ENCODE measurements around the gene LYZ. TPM values are rescaled to one million over a fixed set of nuclear protein-coding genes. Genes with fewer than 3 reads are reported as not detected.

Gene LYZ
- total RNA-seq, 1 donor, result 8.3 TPM

DNA sequence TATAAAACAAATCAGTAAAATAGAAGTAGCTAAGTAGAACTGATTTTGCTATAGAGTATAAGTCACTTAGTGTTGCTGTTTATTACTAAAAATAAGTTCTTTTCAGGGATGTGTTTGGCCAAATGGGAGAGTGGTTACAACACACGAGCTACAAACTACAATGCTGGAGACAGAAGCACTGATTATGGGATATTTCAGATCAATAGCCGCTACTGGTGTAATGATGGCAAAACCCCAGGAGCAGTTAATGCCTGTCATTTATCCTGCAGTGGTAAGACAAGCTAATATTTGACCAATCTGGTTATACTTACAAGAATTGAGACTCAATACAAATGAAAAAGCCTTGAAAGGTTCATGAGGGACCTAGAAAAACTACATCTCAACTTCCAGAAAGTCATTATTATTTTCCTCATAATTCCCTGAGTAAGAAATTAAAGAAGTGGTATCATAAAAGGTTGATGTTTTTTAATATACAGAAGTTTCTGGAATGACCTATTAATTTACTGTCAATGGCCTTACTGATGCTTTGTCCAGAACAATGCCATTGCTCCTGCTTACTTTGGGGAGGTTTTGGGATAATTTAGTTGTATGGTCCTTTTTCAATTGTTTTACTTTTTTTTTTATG lies 1.9 kb downstream of the LYZ start:
- Histone ChIP-seq H3K4me1 (ENCODE audit: insufficient read depth, low read length) (no peaks in the 10 kb centered on the region), H2AFZ (ENCODE audit: low read length) (no peak overlapping the region), H3K4me2 (ENCODE audit: insufficient read depth, low read length) (no peak overlapping the region), H3K4me3 (ENCODE audit: insufficient read depth, low read length) (no peak overlapping the region), H3K27me3 (ENCODE audit: insufficient read depth, low read length) (peaks cover 10% of the 10 kb centered on the region), H3K79me2 (ENCODE audit: insufficient read depth, low read length) (no peaks in the 10 kb centered on the region), H3K27ac (ENCODE audit: low read depth, low read length) (no peak overlapping the region), H4K20me1 (ENCODE audit: insufficient read depth, low read length) (no peaks in the 10 kb centered on the region), H3K9me3 (ENCODE audit: low read depth, low read length) (no peaks in the 10 kb centered on the region), H3K36me3 (ENCODE audit: insufficient read depth, low read length) (no peaks in the 10 kb centered on the region)
- no peak for TF ChIP-seq CTCF (IDR thresholded peaks at IDR 0.05; ENCODE audit: extremely low read depth, low read depth, low read length)
- no peak for DNase-seq (ENCODE audit: insufficient read length, low spot score, missing footprints)

DNA sequence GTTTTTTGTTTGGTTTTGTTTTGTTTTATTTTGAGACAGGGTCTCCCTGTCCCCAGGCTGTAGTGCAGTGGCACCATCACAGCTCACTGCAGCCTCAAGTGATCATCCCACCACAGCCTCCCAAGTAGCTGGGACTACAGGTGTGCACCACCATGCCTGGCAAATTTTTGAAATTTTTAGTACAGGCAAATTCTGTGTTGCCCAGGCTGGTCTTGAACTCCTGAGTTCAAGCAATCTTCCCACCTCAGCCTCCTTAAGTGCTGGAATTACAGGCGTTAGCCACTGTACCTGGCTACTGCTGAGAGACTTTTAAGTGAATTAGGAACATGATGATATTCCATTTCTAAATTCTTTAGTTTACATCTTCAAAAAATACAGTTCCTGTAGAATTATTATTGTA lies 2.6 kb downstream of the LYZ start:
- no peak for TF ChIP-seq CTCF (IDR thresholded peaks at IDR 0.05; ENCODE audit: extremely low read depth, low read depth, low read length)
- no peaks in the 10 kb centered on the region for H4K20me1 ChIP-seq (ENCODE audit: insufficient read depth, low read length)
- no peak for DNase-seq (ENCODE audit: insufficient read length, low spot score, missing footprints)
- H3K27ac ChIP-seq (ENCODE audit: low read depth, low read length), result no peak overlapping the region
- no peak overlapping the region for H2AFZ ChIP-seq (ENCODE audit: low read length)
- H3K27me3 ChIP-seq (ENCODE audit: insufficient read depth, low read length), result peaks cover 10% of the 10 kb centered on the region
- H3K79me2 ChIP-seq (ENCODE audit: insufficient read depth, low read length), result no peaks in the 10 kb centered on the region
- H3K4me2 ChIP-seq (ENCODE audit: insufficient read depth, low read length), result no peak overlapping the region
- H3K4me1 ChIP-seq (ENCODE audit: insufficient read depth, low read length), result no peaks in the 10 kb centered on the region
- H3K4me3 ChIP-seq (ENCODE audit: insufficient read depth, low read length), result no peak overlapping the region
- no peaks in the 10 kb centered on the region for H3K9me3 ChIP-seq (ENCODE audit: low read depth, low read length)
- no peaks in the 10 kb centered on the region for H3K36me3 ChIP-seq (ENCODE audit: insufficient read depth, low read length)

- DNase-seq (ENCODE audit: insufficient read length, low spot score, missing footprints), result no peak
- H3K4me1 ChIP-seq (ENCODE audit: insufficient read depth, low read length), result no peaks in the 10 kb centered on the region
- no peaks in the 10 kb centered on the region for H3K9me3 ChIP-seq (ENCODE audit: low read depth, low read length)
- H4K20me1 ChIP-seq (ENCODE audit: insufficient read depth, low read length), result no peaks in the 10 kb centered on the region
- TF ChIP-seq CTCF (IDR thresholded peaks at IDR 0.05; ENCODE audit: extremely low read depth, low read depth, low read length), result no peak
- H2AFZ ChIP-seq (ENCODE audit: low read length), result no peak overlapping the region
- H3K27ac ChIP-seq (ENCODE audit: low read depth, low read length), result no peak overlapping the region
- no peaks in the 10 kb centered on the region for H3K79me2 ChIP-seq (ENCODE audit: insufficient read depth, low read length)
- H3K27me3 ChIP-seq (ENCODE audit: insufficient read depth, low read length), result peaks cover 10% of the 10 kb centered on the region
- no peak overlapping the region for H3K4me3 ChIP-seq (ENCODE audit: insufficient read depth, low read length)
- H3K36me3 ChIP-seq (ENCODE audit: insufficient read depth, low read length), result no peaks in the 10 kb centered on the region
- H3K4me2 ChIP-seq (ENCODE audit: insufficient read depth, low read length), result no peak overlapping the region
Observed at GRCh38 chr12:69351462-69352236, 3.5 kb downstream of the LYZ start.

DNA sequence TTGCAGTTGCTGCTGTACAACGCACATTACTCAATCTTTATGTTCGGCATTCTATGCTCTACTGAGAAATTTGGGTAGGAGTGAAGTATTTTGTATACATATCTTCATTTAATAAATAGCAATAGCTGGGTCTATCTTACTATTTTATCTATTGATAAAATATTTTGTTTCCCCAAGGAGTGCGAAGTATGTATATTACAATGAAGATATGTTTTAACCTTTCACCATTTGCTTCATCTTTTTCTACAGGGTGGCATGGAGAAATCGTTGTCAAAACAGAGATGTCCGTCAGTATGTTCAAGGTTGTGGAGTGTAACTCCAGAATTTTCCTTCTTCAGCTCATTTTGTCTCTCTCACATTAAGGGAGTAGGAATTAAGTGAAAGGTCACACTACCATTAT lies 4.7 kb downstream of the LYZ start:
- H3K27me3 ChIP-seq (ENCODE audit: insufficient read depth, low read length), result peaks cover 10% of the 10 kb centered on the region
- peaks cover 3% of the 10 kb centered on the region for H3K4me1 ChIP-seq (ENCODE audit: insufficient read depth, low read length)
- no peak for DNase-seq (ENCODE audit: insufficient read length, low spot score, missing footprints)
- H3K79me2 ChIP-seq (ENCODE audit: insufficient read depth, low read length), result no peaks in the 10 kb centered on the region
- no peak overlapping the region for H3K4me2 ChIP-seq (ENCODE audit: insufficient read depth, low read length)
- no peak overlapping the region for H3K4me3 ChIP-seq (ENCODE audit: insufficient read depth, low read length)
- H3K27ac ChIP-seq (ENCODE audit: low read depth, low read length), result no peak overlapping the region
- no peak overlapping the region for H2AFZ ChIP-seq (ENCODE audit: low read length)
- no peak for TF ChIP-seq CTCF (IDR thresholded peaks at IDR 0.05; ENCODE audit: extremely low read depth, low read depth, low read length)
- no peaks in the 10 kb centered on the region for H3K36me3 ChIP-seq (ENCODE audit: insufficient read depth, low read length)
- H4K20me1 ChIP-seq (ENCODE audit: insufficient read depth, low read length), result no peaks in the 10 kb centered on the region
- H3K9me3 ChIP-seq (ENCODE audit: low read depth, low read length), result no peaks in the 10 kb centered on the region
